ENCODE measurements around the gene EPG5. TPM values are rescaled to one million over a fixed set of nuclear protein-coding genes. Genes with fewer than 3 reads are reported as not detected.

EPG5 gene, protein sequence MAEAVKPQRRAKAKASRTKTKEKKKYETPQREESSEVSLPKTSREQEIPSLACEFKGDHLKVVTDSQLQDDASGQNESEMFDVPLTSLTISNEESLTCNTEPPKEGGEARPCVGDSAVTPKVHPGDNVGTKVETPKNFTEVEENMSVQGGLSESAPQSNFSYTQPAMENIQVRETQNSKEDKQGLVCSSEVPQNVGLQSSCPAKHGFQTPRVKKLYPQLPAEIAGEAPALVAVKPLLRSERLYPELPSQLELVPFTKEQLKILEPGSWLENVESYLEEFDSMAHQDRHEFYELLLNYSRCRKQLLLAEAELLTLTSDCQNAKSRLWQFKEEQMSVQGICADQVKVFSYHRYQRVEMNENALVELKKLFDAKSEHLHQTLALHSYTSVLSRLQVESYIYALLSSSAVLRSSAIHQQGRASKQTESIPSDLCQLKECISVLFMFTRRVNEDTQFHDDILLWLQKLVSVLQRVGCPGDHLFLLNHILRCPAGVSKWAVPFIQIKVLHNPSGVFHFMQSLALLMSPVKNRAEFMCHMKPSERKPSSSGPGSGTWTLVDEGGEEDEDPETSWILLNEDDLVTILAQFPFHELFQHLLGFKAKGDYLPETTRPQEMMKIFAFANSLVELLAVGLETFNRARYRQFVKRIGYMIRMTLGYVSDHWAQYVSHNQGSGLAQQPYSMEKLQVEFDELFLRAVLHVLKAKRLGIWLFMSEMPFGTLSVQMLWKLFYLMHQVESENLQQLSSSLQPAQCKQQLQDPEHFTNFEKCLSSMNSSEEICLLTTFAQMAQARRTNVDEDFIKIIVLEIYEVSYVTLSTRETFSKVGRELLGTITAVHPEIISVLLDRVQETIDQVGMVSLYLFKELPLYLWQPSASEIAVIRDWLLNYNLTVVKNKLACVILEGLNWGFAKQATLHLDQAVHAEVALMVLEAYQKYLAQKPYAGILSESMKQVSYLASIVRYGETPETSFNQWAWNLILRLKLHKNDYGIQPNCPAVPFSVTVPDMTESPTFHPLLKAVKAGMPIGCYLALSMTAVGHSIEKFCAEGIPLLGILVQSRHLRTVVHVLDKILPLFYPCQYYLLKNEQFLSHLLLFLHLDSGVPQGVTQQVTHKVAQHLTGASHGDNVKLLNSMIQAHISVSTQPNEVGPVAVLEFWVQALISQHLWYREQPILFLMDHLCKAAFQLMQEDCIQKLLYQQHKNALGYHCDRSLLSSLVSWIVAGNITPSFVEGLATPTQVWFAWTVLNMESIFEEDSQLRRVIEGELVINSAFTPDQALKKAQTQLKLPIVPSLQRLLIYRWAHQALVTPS (N-terminal part only)
- 10 to 100 TPM; 23.1 to 23.9 TPM for total RNA-seq

DNA sequence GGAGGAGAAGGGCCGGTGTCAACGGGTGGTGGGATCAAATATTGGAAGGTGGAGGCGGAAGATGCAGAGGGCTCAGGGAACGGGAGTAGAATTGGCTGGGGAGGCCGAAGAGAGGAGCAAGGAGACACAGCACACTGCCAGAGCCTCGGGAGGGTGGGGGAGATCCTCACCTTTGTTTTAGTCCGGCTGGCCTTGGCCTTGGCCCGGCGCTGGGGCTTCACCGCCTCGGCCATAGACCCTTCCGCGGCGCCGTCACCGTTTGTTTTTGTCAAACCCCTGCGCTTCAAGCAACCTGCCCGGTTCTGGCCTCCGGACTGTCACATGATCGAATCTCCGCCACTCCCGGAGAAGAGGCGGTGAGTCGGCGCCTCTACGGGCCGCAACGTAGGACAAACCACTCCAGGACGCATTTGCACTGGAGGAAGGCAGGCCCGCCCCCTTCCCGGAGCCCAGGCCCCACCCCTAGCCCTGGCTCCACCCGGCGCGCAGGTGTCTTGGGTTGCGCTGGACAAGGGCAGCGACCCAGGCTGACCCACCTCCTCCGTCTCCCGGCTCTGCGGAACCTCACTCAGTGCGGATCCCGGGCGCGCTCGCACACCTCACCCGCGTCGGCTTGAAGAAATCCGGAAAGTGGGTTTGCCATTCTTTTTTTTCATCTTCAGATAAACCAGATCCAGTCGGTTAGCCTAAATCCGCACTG lies at the start of gene EPG5:
Gene EPG5, minus strand, starts transcription at position 323 of the 700 bp plus-strand sequence. Its CDS starts 90 bp downstream, at position 233.
- CTCF ChIA-PET: no interaction called here

GRCh38 chr18:46013484-46014189 lies 46.5 kb upstream of the EPG5 start:
- H3K9me3 Mint-ChIP-seq (ENCODE audit: insufficient read depth): no peaks in the 10 kb centered on the region
- no peaks in the 10 kb centered on the region for H3K27me3 Mint-ChIP-seq (ENCODE audit: low read depth)
- no peak overlapping the region for H3K4me3 Mint-ChIP-seq
- POLR2A ChIA-PET: interaction anchor here (0.5 to 1.1 kb wide), 4 partner anchors 15 to 35 kb away, joined by 3 read pairs; no protein-coding TSS in a partner anchor
- ATAC-seq (no peak), DNase-seq (no peak)
- H3K4me1 Mint-ChIP-seq (ENCODE audit: low read depth): peaks cover 11% of the 10 kb centered on the region
- H3K36me3 Mint-ChIP-seq (ENCODE audit: low read depth): peaks cover 4% of the 10 kb centered on the region
- CTCF ChIA-PET: interaction anchor here (0.9 to 1.0 kb wide), 4 partner anchors 24 to 60 kb away, joined by 3 to 8 read pairs (median 4); no protein-coding TSS in a partner anchor
- H3K27ac Mint-ChIP-seq: no peak overlapping the region

More for the DNA sequence above, at the start of gene EPG5:
- POLR2A ChIA-PET: no interaction called here
- H3K4me3 Mint-ChIP-seq: peak within 1 kb of the TSS; percentile 93
- DNase-seq: peak; percentile 96
- no peaks in the 10 kb centered on the region for H3K9me3 Mint-ChIP-seq (ENCODE audit: insufficient read depth)
- H3K27ac Mint-ChIP-seq: peak within 1 kb of the TSS; percentile 90
- peak; percentile 98 for ATAC-seq
- peaks cover 11% of the 10 kb centered on the region for H3K36me3 Mint-ChIP-seq (ENCODE audit: low read depth)
- H3K27me3 Mint-ChIP-seq (ENCODE audit: low read depth): peaks cover 3% of the 10 kb centered on the region
- peaks cover 32% of the 10 kb centered on the region for H3K4me1 Mint-ChIP-seq (ENCODE audit: low read depth)

DNA sequence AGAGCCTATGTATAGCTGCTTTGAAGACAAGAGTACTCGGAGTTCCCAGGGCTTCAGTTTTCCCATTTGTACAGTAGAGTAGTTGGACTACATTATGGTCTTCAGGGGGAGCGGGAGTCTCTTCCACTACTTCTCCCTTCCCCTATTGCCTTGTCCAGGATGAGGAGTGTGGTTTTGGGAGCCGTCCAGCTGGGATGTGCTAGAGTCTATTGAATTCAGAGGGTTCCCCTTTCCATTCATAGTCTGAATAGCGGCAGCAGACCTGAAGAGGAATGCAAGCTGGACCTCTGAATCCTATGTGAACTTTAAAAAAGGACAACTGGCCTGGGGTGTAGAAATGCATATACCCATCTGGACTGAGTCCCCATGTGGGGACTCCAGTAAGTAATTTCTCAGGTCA lies 43.5 kb upstream of the EPG5 start:
- Mint-ChIP-seq H3K27ac (no peak overlapping the region), H3K27me3 (ENCODE audit: low read depth) (no peaks in the 10 kb centered on the region), H3K4me1 (ENCODE audit: low read depth) (peaks cover 11% of the 10 kb centered on the region), H3K9me3 (ENCODE audit: insufficient read depth) (no peaks in the 10 kb centered on the region), H3K4me3 (no peak overlapping the region), H3K36me3 (ENCODE audit: low read depth) (peaks cover 4% of the 10 kb centered on the region)
- ATAC-seq (no peak), DNase-seq (no peak)
- ChIA-PET CTCF (interaction anchor here (1.1 kb wide), 1 partner anchor 43 kb away, joined by 4 read pairs; no protein-coding TSS in a partner anchor), POLR2A (interaction anchor here (1.5 kb wide), 1 partner anchor 11 kb away, joined by 4 read pairs; no protein-coding TSS in a partner anchor)

DNA sequence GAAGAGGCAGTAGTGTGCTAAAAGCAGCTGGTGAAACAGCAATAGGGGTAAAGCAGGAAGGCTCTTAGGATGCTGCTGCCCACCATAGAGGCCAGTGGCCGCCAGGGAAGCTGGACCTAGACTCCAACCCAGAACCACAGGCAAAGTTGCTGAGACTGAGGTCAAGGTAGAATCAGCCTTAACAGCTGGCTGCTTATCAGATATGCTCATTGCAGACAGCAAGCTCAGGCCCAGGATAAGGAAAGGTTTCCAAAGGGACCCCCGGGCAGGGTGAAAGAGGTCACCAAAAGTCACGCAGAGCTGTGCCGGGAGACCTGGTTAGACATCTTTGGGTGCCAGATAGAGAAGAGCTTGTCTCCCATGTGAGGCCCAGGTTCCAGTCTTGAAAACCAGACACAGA lies 42.9 kb upstream of the EPG5 start:
- ChIA-PET POLR2A (no interaction called here), CTCF (interaction anchor here (1.2 kb wide), 1 partner anchor 10 kb away, joined by 4 read pairs; no protein-coding TSS in a partner anchor)
- Mint-ChIP-seq H3K27me3 (ENCODE audit: low read depth) (no peaks in the 10 kb centered on the region), H3K4me1 (ENCODE audit: low read depth) (peaks cover 11% of the 10 kb centered on the region), H3K9me3 (ENCODE audit: insufficient read depth) (no peaks in the 10 kb centered on the region), H3K27ac (no peak overlapping the region), H3K36me3 (ENCODE audit: low read depth) (peaks cover 4% of the 10 kb centered on the region), H3K4me3 (no peak overlapping the region)
- ATAC-seq (no peak), DNase-seq (no peak)

GRCh38 chr18:46009125-46009840 lies 42.2 kb upstream of the EPG5 start:
- H3K9me3 Mint-ChIP-seq (ENCODE audit: insufficient read depth): no peaks in the 10 kb centered on the region
- H3K36me3 Mint-ChIP-seq (ENCODE audit: low read depth): peaks cover 3% of the 10 kb centered on the region
- ChIA-PET POLR2A (no interaction called here), CTCF (interaction anchor here (1.2 kb wide), 1 partner anchor 11 kb away, joined by 4 read pairs; no protein-coding TSS in a partner anchor)
- no peak overlapping the region for H3K4me3 Mint-ChIP-seq
- H3K27ac Mint-ChIP-seq: no peak overlapping the region
- H3K4me1 Mint-ChIP-seq (ENCODE audit: low read depth): peaks cover 11% of the 10 kb centered on the region
- H3K27me3 Mint-ChIP-seq (ENCODE audit: low read depth): no peaks in the 10 kb centered on the region
- DNase-seq: no peak
- no peak for ATAC-seq

GRCh38 chr18:46008531-46008930 lies 41.4 kb upstream of the EPG5 start:
- H3K9me3 Mint-ChIP-seq (ENCODE audit: insufficient read depth): no peaks in the 10 kb centered on the region
- no peak overlapping the region for H3K4me3 Mint-ChIP-seq
- H3K27ac Mint-ChIP-seq: no peak overlapping the region
- ATAC-seq (no peak), DNase-seq (no peak)
- POLR2A ChIA-PET: no interaction called here
- H3K27me3 Mint-ChIP-seq (ENCODE audit: low read depth): no peaks in the 10 kb centered on the region
- H3K4me1 Mint-ChIP-seq (ENCODE audit: low read depth): peaks cover 5% of the 10 kb centered on the region
- CTCF ChIA-PET: interaction anchor here (0.9 to 3.2 kb wide), 2 partner anchors 12 to 65 kb away, joined by 3 to 15 read pairs; no protein-coding TSS in a partner anchor
- peaks cover 3% of the 10 kb centered on the region for H3K36me3 Mint-ChIP-seq (ENCODE audit: low read depth)

DNA sequence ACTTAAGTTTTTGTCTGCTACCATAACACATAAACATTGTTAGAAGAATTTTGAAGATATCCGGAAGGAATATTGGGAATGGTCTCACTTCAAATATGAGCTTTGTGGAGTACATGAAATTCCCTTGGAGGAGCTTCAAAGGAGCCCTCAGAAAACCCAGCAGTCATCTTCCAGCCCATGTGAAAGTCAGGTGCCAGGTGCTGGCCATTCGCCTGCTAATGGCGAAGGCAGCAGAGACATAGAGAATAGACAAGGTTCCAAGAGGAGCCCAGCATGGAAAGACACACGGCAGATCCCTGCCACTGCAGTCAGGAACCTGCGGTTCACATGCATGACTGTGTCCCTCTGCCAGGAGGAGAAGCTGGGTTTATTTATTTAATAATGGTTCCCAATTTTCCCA lies 40.0 kb upstream of the EPG5 start:
- Mint-ChIP-seq H3K27me3 (ENCODE audit: low read depth) (no peaks in the 10 kb centered on the region), H3K4me1 (ENCODE audit: low read depth) (no peaks in the 10 kb centered on the region), H3K27ac (no peak overlapping the region), H3K36me3 (ENCODE audit: low read depth) (peaks cover 7% of the 10 kb centered on the region), H3K4me3 (no peak overlapping the region), H3K9me3 (ENCODE audit: insufficient read depth) (peaks cover 3% of the 10 kb centered on the region)
- DNase-seq (no peak), ATAC-seq (no peak)
- ChIA-PET POLR2A (no interaction called here), CTCF (interaction anchor here (3.2 kb wide), 1 partner anchor 66 kb away, joined by 15 read pairs; no protein-coding TSS in a partner anchor)

DNA sequence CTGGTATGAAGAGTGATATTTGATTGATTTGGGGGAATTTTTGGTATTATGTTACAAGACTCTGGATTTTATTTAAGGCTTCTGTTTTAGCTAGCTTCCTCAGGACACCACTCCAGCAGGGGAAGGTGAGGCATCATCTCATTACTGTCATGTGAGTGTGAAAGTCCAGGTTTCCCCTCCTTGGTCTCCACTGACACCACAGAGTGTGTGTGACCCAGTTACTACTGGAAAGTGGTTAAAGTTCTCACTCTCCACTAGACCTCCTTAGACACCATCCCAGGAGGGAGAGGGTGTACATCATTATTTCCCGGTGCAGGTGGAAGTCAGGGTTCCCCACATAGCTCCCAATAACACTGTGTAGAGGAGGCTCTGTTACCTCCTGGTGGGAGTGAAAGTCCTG lies 35.8 kb upstream of the EPG5 start:
- Mint-ChIP-seq H3K27me3 (ENCODE audit: low read depth) (no peaks in the 10 kb centered on the region), H3K4me1 (ENCODE audit: low read depth) (peaks cover 23% of the 10 kb centered on the region), H3K27ac (no peak overlapping the region), H3K9me3 (ENCODE audit: insufficient read depth) (peaks cover 5% of the 10 kb centered on the region), H3K4me3 (no peak overlapping the region), H3K36me3 (ENCODE audit: low read depth) (peaks cover 13% of the 10 kb centered on the region)
- ATAC-seq (no peak), DNase-seq (no peak)
- ChIA-PET POLR2A (interaction anchor here (0.6 kb wide), 1 partner anchor 90 kb away, joined by 4 read pairs; no protein-coding TSS in a partner anchor), CTCF (no interaction called here)

DNA sequence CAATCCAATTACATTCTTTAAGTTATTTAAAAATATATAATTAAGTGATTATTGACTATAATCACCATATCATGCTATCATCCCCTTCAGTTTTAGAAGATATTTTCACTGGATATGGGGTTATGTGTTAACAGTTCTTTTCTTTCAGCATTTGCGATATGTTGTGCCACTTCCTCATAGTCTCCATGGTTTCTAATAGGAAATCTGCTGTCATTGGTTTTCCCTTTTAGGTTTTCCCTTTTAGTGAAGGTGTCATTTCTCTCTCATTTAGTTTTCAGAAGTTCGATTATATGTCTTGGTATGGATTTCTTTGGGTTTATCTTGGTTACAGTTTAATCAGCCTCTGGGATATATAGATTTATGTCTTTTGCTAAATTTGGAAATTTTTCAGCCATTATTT lies 34.8 kb upstream of the EPG5 start:
- Mint-ChIP-seq H3K9me3 (ENCODE audit: insufficient read depth) (peaks cover 5% of the 10 kb centered on the region), H3K4me1 (ENCODE audit: low read depth) (peaks cover 31% of the 10 kb centered on the region), H3K27me3 (ENCODE audit: low read depth) (no peaks in the 10 kb centered on the region), H3K4me3 (no peak overlapping the region), H3K36me3 (ENCODE audit: low read depth) (peaks cover 13% of the 10 kb centered on the region), H3K27ac (no peak overlapping the region)
- DNase-seq (no peak), ATAC-seq (no peak)
- ChIA-PET CTCF (no interaction called here), POLR2A (no interaction called here)

DNA sequence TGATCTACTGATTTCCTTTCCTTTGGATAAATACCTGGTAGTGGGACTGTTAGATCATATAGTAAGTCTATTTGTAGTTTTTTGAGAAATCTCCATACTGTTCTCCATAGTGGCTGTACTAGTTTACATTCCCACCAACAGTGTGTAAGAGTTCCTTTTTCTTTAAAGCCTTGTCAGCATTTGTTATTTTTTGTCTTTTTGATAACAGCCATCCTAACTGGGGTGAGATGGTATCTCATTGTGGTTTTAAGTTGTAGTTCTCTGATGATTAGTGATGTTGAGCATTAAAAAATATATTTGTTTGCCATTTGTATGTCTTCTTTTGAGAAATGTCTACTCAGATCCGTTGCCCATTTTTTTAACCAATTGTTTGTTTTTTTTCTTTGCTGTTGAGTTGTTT lies 33.9 kb upstream of the EPG5 start:
- Mint-ChIP-seq H3K9me3 (ENCODE audit: insufficient read depth) (peaks cover 5% of the 10 kb centered on the region), H3K4me3 (no peak overlapping the region), H3K27ac (no peak overlapping the region), H3K27me3 (ENCODE audit: low read depth) (no peaks in the 10 kb centered on the region), H3K36me3 (ENCODE audit: low read depth) (peaks cover 13% of the 10 kb centered on the region), H3K4me1 (ENCODE audit: low read depth) (peaks cover 35% of the 10 kb centered on the region)
- POLR2A ChIA-PET: no interaction called here
- DNase-seq: no peak
- CTCF ChIA-PET: no interaction called here
- no peak for ATAC-seq
